Loucy (cell line): ENCODE results near the gene ZNF407.

ENCODE experiments used
- CTCF ChIP-seq: fragments of 200-600 bp; sonication (generic); conservative IDR thresholded peaks from 2 replicates; pipeline ENCODE4 v1.5.1; 2014; ENCODE audit warnings: mild to moderate bottlenecking, antibody characterized with exemption, low read length
- EZH2phosphoT487 ChIP-seq: fragments of 200-600 bp; IDR thresholded peaks from 2 replicates; pipeline ENCODE4 v1.6.1; 2018; ENCODE audit warnings: antibody characterized with exemption, mild to moderate bottlenecking, moderate library complexity, borderline replicate concordance

- TF ChIP-seq CTCF = no peak
- TF ChIP-seq EZH2phosphoT487 = no peak
These were observed 263.5 kb downstream of the ZNF407 start for GRCh38 chr18:74861154-74861553.
